ENCODE data around the gene LZTFL1.

LZTFL1 gene

DNA sequence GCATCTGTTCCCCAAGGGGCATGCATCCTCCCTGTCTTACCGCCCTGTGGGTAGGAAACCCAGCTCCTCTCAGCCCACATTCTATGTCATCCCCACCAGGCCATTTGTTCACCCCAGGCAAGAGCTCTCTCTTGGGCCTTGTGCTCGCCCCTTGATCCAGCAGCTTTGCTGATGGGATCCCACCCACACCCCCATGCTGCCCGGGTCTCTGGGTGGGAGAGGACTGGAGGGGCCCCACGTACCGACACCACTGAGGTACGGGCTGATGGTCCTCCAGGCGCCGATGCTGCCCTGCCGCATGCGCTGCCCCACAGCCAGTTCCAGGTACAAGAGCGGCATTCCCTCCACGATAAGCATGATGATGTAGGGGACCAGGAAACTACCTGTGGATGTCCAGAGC lies 60.1 kb downstream of the LZTFL1 start:
- TF ChIP-seq, protein P1, sequence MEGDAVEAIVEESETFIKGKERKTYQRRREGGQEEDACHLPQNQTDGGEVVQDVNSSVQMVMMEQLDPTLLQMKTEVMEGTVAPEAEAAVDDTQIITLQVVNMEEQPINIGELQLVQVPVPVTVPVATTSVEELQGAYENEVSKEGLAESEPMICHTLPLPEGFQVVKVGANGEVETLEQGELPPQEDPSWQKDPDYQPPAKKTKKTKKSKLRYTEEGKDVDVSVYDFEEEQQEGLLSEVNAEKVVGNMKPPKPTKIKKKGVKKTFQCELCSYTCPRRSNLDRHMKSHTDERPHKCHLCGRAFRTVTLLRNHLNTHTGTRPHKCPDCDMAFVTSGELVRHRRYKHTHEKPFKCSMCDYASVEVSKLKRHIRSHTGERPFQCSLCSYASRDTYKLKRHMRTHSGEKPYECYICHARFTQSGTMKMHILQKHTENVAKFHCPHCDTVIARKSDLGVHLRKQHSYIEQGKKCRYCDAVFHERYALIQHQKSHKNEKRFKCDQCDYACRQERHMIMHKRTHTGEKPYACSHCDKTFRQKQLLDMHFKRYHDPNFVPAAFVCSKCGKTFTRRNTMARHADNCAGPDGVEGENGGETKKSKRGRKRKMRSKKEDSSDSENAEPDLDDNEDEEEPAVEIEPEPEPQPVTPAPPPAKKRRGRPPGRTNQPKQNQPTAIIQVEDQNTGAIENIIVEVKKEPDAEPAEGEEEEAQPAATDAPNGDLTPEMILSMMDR (IDR thresholded peaks at IDR 0.05; ENCODE audit: insufficient read depth, low read depth, low read length, missing control alignments), result no peak
- no peak for DNase-seq (ENCODE audit: low read depth)
- H3K4me3 ChIP-seq (ENCODE audit: low read depth, low read length), result no peak overlapping the region

DNA sequence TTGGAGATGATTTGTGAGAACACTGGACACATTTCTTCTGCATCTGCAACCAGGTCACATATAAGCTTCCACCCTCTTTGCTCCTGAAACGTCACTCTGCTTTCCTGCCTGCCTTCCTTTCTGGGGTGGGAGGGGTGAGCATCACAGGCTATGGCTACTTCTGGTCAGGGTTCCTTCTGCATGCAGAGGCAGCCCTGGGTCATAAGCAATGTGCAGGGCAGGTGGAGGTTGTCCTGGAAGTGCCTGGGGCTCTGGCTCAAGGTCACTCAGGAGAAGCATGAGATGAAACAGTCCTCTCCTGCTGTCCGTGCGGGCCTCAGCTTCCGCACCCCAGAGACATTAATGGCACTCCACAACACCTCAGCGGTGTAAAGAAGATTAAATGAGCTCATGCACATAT lies 60.6 kb downstream of the LZTFL1 start:
- DNase-seq (ENCODE audit: low read depth), result no peak
- TF ChIP-seq, protein P1 (IDR thresholded peaks at IDR 0.05; ENCODE audit: insufficient read depth, low read depth, low read length, missing control alignments), result no peak
- H3K4me3 ChIP-seq (ENCODE audit: low read depth, low read length), result no peak overlapping the region

DNA sequence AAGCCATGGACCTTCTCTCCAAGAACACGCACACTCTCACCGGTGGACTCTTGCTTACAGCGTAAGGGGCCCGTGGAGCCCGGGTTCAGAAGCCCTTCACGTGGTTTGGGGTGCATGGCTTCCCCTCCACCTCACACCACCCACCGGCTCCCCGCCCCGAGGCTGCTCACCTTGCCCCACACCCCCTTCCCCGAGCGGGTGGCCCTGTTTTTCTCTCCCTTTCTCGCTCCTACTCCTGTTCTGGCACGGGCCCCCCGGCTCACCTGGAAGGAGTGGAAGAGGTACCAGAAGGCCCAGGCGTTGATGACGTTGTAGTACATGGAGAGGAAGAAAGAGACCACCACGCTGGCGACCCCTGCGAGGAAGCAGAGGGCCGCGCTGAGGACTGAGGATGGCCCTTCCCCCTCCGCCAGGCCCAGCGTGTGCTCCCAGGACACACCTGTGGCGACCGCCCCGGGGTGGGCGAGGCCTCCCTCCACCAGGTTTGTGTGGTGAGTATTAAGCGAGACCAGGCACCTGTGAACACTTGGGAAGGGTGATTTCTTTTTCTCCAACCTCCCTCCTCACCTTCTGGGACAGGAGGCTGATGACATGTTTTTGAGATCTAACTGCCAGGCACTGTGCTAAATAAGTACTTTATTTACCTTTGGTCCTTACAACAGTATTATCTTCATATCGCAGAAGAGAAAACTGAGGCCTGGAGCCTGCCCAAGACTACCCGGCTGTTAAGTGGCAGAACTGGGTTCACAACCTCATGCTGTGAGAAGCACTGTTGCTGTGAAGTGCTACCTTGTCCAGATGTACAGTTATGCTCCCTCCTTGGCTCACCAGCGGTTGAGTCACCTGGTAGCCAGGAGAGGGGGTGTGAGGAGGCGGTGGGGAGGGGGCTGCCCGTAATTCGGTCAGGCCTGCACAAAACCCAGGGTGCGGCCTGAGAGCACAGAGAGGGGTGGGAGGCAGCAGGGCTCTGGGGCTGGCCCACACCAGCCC lies 61.9 kb downstream of the LZTFL1 start:
- TF ChIP-seq, protein P1 (IDR thresholded peaks at IDR 0.05; ENCODE audit: insufficient read depth, low read depth, low read length, missing control alignments), result no peak
- no peak overlapping the region for H3K4me3 ChIP-seq (ENCODE audit: low read depth, low read length)
- DNase-seq (ENCODE audit: low read depth), result no peak

DNA sequence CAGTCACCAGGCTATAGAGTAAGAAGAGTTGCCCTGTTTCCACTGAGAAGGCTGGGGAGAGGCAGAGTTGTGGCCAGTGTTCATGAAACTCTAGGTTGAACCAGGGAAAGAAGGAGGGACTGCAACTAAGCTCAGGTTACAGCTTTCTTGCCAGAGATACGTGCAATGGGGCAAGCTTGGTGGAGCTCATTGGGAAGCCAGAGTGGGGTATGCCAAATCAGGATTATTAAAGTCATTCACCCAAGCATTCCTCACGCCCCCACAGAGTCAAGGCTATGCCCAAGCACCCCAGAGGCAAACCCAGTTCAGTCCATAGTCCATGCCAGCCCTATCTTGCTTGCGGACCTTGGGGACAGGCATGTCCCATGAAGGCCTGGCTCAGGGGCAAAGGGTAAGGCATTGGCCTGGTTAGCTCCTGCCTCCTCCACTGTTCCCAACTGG lies 63.1 kb downstream of the LZTFL1 start:
- H3K4me3 ChIP-seq (ENCODE audit: low read depth, low read length), result no peak overlapping the region
- no peak for DNase-seq (ENCODE audit: low read depth)
- TF ChIP-seq, protein P1 (IDR thresholded peaks at IDR 0.05; ENCODE audit: insufficient read depth, low read depth, low read length, missing control alignments), result no peak

DNA sequence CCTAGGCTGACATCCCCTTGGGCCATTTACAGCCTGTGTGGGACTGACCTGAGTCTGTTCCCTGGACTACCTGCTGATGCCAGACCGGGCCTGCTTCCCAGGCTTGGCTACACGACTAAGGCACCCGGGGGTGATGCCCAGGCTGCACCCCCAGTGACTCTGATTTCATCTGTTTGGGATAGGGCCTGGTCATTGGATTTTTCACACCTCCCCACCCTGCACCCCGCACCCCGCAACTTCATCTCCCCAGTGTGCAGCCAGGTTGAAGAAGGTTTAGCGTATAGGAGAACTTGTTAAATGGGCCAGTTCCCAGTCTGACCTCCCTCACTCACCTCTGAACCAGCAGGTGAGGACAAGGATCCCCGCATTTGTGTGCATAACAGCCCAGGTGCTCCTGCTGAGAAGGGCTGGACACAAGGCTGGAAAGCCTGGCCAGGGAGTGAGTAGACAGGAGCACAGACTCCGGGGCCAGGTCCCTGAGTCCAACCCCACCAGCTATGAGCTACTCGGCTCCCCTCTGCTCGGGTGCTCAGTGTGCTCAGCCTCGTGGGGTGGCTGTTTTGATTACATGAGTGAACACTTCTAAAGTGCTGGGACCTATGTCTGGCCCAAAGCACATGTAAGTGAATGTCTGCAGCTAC lies 64.1 kb downstream of the LZTFL1 start:
- no peak overlapping the region for H3K4me3 ChIP-seq (ENCODE audit: low read depth, low read length)
- TF ChIP-seq, protein P1 (IDR thresholded peaks at IDR 0.05; ENCODE audit: insufficient read depth, low read depth, low read length, missing control alignments), result no peak
- DNase-seq (ENCODE audit: low read depth), result no peak

DNA sequence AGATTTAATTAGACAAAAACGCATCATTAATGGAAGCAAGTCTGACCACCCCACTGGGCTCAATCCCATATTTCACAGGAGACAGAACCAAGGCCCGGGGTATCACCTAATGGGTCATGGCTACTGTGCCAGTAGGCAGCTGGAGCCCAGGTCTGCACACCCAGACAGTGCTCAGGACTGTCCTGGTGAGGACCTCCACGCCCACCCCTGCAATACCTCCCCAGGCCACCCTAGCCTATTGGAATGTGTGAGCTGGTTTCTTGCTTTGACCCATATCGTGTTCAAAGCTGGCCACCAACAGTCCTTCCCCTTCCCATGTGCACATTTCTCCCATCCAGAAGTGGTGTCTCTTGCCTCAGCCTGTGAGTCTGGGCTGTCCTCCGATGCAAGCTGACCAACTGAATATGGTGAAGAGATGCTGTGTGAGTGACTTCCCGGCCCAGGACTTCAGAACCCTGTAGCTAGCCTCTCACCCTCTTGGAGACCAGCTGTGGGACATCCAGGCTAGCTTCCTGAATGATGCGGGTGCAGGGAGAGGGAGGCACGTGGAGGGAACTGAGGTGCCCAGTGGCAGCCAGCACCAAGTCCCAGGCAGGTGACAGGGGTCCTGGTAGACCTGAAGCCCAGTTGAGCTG lies 64.7 kb downstream of the LZTFL1 start:
- DNase-seq (ENCODE audit: low read depth), result no peak
- TF ChIP-seq, protein P1 (IDR thresholded peaks at IDR 0.05; ENCODE audit: insufficient read depth, low read depth, low read length, missing control alignments), result no peak
- H3K4me3 ChIP-seq (ENCODE audit: low read depth, low read length), result no peak overlapping the region
